HEK293 (cell line): Measurements from ENCODE around the gene CLASP1.
A peak's percentile ranks its signal among the peaks of the same experiment; 100 is the strongest.
"Not testable (repeated sequence)": the region's sequence is repeated elsewhere in the genome, so short reads cannot be mapped to it uniquely, and the experiment has no call there.

Experiments
- CTCF ChIA-PET: fragments of 350-600 bp; formaldehyde crosslinking; extraction: SDS; loops from one replicate; lab custom pipeline; 2021; ENCODE audit warnings: antibody characterized with exemption; lab: Yijun Ruan, JAX
- POLR2A ChIA-PET: fragments of 300-600 bp; formaldehyde crosslinking; extraction: SDS; loops from one replicate; lab custom pipeline; 2020; ENCODE audit warnings: antibody characterized with exemption, inconsistent platforms; lab: Yijun Ruan, JAX
- H3K27ac ChIP-seq: fragments of 200-500 bp; sonication (Bioruptor generic); 2 replicates; pipeline ENCODE4 v1.5.1; 2014; ENCODE audit warnings: low read depth, low read length, control low read depth, inconsistent platforms; ENCODE audit errors: extremely low read depth
- H3K36me3 ChIP-seq, 2 experiments: fragments of 200-500 bp in 1 of 2; sonication (Bioruptor generic) in 1 of 2; 1 replicate in 1 of 2; 2 replicates in 1 of 2; pipeline ENCODE4 v1.5.1; 2014 to 2017; ENCODE audit warnings: inconsistent platforms in 2 of 2, low read length in 2 of 2; ENCODE audit not compliant: control insufficient read depth in 2 of 2, insufficient read depth in 1 of 2
- H3K4me1 ChIP-seq: fragments of 200-500 bp; sonication (Bioruptor generic); 2 replicates; pipeline ENCODE4 v1.5.1; 2014; ENCODE audit warnings: mild to moderate bottlenecking, low read length, inconsistent platforms; ENCODE audit not compliant: control insufficient read depth, insufficient read depth
- H3K4me3 ChIP-seq: 2 replicates; pipeline ENCODE4 v1.5.1; 2011; ENCODE audit warnings: low read depth, mild to moderate bottlenecking, control low read depth, low read length, moderate library complexity
- H3K9me3 ChIP-seq: fragments of 200-500 bp; sonication (Bioruptor generic); 2 replicates; pipeline ENCODE4 v1.5.1; 2014; ENCODE audit warnings: low read depth, low read length, inconsistent platforms; ENCODE audit not compliant: control insufficient read depth, insufficient read depth
- EGR2 ChIP-seq: fragments of 450-650 bp; formaldehyde crosslinking; IDR thresholded peaks from 2 replicates; pipeline ENCODE4 v1.5.1; 2016; ENCODE audit warnings: low read depth, missing biosample characterization, missing genetic modification characterization
- KLF7 ChIP-seq: fragments of 450-650 bp; formaldehyde crosslinking; IDR thresholded peaks from 2 replicates; pipeline ENCODE4 v1.5.1; 2016; ENCODE audit warnings: missing biosample characterization, missing genetic modification characterization, borderline replicate concordance
- OSR2 ChIP-seq: fragments of 450-650 bp; formaldehyde crosslinking; IDR thresholded peaks from 2 replicates; pipeline ENCODE4 v1.5.1; 2016; ENCODE audit warnings: missing biosample characterization, missing genetic modification characterization
- OVOL3 ChIP-seq: fragments of 450-650 bp; formaldehyde crosslinking; IDR thresholded peaks from 2 replicates; pipeline ENCODE4 v1.5.1; 2016; ENCODE audit warnings: missing biosample characterization, missing genetic modification characterization
- SP3 ChIP-seq: fragments of 450-650 bp; formaldehyde crosslinking; IDR thresholded peaks from 2 replicates; pipeline ENCODE4 v1.5.1; 2016; ENCODE audit warnings: missing biosample characterization, missing genetic modification characterization
- ZBTB1 ChIP-seq: fragments of 450-650 bp; formaldehyde crosslinking; IDR thresholded peaks from 2 replicates; pipeline ENCODE4 v1.5.1; 2016; ENCODE audit warnings: missing biosample characterization, missing genetic modification characterization
- ZNF133 ChIP-seq: fragments of 450-650 bp; formaldehyde crosslinking; IDR thresholded peaks from 2 replicates; pipeline ENCODE4 v1.5.1; 2016; ENCODE audit warnings: missing biosample characterization, missing genetic modification characterization
- ZNF366 ChIP-seq: fragments of 450-650 bp; formaldehyde crosslinking; conservative IDR thresholded peaks from 2 replicates; pipeline ENCODE4 v1.5.1; 2016; ENCODE audit warnings: missing biosample characterization, missing genetic modification characterization
- ZNF513 ChIP-seq: fragments of 450-650 bp; IDR thresholded peaks from 2 replicates; pipeline ENCODE4 v1.5.1; 2018; ENCODE audit warnings: missing biosample characterization, missing genetic modification characterization
- ZNF521 ChIP-seq: fragments of 450-650 bp; formaldehyde crosslinking; IDR thresholded peaks from 2 replicates; pipeline ENCODE4 v1.5.1; 2017; ENCODE audit warnings: missing biosample characterization, mild to moderate bottlenecking, missing genetic modification characterization
- ZNF664 ChIP-seq: fragments of 450-650 bp; formaldehyde crosslinking; IDR thresholded peaks from 2 replicates; pipeline ENCODE4 v1.5.1; 2016; ENCODE audit warnings: missing biosample characterization, missing genetic modification characterization
- ZSCAN5A ChIP-seq: fragments of 450-650 bp; formaldehyde crosslinking; IDR thresholded peaks from 2 replicates; pipeline ENCODE4 v1.5.1; 2016; ENCODE audit warnings: missing biosample characterization, missing genetic modification characterization
- TF ChIP-seq, protein P1 (sequence below): fragments of 450-650 bp; formaldehyde crosslinking; IDR thresholded peaks from 2 replicates; pipeline ENCODE4 v1.5.1; 2017; ENCODE audit warnings: missing biosample characterization, missing genetic modification characterization
- TF ChIP-seq, protein P2 (sequence below): fragments of 450-650 bp; formaldehyde crosslinking; IDR thresholded peaks from 2 replicates; pipeline ENCODE4 v1.5.1; 2016; ENCODE audit warnings: missing biosample characterization, missing genetic modification characterization

The CLASP1 gene

DNA sequence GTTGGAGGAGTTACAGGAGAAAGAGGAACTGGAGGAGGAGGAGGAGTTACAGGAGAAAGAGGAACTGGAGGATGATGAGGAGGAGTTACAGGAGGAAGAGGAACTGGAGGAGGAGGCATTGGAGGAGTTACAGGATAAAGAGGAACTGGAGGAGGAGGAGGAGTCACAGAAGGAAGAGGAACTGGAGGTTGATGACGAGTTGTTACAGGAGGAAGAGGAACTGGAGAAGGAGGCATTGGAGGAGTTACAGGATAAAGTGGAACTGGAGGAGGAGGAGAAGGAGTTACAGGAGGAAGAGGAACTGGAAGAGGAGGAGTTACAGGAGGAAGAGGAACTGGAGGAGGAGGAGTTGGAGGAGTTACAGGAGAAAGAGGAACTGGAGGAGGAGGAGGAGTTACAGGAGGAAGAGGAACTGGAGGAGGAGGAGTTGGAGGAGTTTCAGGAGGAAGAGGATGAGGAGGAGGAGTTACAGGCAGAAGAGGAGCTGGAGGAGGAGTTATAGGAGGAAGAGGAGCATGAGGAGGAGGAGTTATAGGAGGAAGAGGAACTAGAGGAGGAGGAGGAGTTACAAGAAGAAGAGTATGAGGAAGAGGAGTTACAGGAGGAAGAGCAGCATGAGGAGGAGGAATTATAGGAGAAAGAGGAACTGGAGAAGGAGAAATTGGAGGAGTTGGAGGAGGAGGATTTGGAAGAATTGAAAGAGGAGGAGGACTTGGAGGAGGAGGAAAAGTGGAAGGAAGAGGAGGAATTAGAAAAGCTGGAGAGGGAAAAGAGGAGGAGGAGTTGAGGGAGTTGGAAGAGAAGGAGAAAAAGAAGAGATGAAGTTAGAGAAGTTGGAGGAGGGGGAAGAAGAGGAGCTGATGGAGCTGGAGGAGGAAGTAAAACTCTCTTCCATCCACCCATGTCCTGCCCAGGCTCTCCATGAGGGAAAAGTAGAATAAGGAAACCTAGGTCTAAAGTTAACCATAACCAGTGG, 37.2 kb downstream of the CLASP1 start:
- CTCF ChIA-PET = no interaction called here
- Histone ChIP-seq H3K4me1 (0 out of 2 replicates have a peak, but pooled peaks cover 3% of the 10 kb centered on the region), H3K36me3 (no peaks in the 10 kb centered on the region; a peak in 1 of 3 replicates), H3K4me3 (no peak overlapping the region), H3K27ac (no peak overlapping the region), H3K9me3 (no peaks in the 10 kb centered on the region)
- POLR2A ChIA-PET = no interaction called here
- TF ChIP-seq ZNF133 (tag by site-specific recombination) = no peak
- TF ChIP-seq ZNF521 (tag by site-specific recombination) = no peak
- no peak for TF ChIP-seq ZNF664 (tag by site-specific recombination)
- TF ChIP-seq, protein P1, sequence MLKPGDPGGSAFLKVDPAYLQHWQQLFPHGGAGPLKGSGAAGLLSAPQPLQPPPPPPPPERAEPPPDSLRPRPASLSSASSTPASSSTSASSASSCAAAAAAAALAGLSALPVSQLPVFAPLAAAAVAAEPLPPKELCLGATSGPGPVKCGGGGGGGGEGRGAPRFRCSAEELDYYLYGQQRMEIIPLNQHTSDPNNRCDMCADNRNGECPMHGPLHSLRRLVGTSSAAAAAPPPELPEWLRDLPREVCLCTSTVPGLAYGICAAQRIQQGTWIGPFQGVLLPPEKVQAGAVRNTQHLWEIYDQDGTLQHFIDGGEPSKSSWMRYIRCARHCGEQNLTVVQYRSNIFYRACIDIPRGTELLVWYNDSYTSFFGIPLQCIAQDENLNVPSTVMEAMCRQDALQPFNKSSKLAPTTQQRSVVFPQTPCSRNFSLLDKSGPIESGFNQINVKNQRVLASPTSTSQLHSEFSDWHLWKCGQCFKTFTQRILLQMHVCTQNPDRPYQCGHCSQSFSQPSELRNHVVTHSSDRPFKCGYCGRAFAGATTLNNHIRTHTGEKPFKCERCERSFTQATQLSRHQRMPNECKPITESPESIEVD (tag by site-specific recombination) = no peak
- TF ChIP-seq SP3 (tag by site-specific recombination) = peak; percentile 33
- TF ChIP-seq ZSCAN5A = 0 out of 2 replicates have a peak, but pooled peaks have one; percentile 19
- TF ChIP-seq ZBTB1 (tag by site-specific recombination) = no peak
- TF ChIP-seq OVOL3 (tag by site-specific recombination) = no peak
- peak; percentile 86 for TF ChIP-seq ZNF513 (tag by site-specific recombination)
- no peak for TF ChIP-seq KLF7 (tag by site-specific recombination)
- no peak for TF ChIP-seq OSR2 (tag by site-specific recombination)
- TF ChIP-seq ZNF366 (tag by site-specific recombination) = 0 out of 2 replicates have a peak, but pooled peaks have one; percentile 35
- TF ChIP-seq, protein P2, sequence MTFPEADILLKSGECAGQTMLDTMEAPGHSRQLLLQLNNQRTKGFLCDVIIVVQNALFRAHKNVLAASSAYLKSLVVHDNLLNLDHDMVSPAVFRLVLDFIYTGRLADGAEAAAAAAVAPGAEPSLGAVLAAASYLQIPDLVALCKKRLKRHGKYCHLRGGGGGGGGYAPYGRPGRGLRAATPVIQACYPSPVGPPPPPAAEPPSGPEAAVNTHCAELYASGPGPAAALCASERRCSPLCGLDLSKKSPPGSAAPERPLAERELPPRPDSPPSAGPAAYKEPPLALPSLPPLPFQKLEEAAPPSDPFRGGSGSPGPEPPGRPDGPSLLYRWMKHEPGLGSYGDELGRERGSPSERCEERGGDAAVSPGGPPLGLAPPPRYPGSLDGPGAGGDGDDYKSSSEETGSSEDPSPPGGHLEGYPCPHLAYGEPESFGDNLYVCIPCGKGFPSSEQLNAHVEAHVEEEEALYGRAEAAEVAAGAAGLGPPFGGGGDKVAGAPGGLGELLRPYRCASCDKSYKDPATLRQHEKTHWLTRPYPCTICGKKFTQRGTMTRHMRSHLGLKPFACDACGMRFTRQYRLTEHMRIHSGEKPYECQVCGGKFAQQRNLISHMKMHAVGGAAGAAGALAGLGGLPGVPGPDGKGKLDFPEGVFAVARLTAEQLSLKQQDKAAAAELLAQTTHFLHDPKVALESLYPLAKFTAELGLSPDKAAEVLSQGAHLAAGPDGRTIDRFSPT = no peak
- peak; percentile 23; the same call in 1 of the 2 replicates for TF ChIP-seq EGR2 (tag by site-specific recombination)
- TF ChIP-seq, all 188 proteins: peak for 5

- H3K36me3 ChIP-seq, CTCF ChIA-PET, H3K4me3 ChIP-seq, H3K9me3 ChIP-seq, H3K4me1 ChIP-seq, H3K27ac ChIP-seq: not testable (repeated sequence)
- POLR2A ChIA-PET = interaction anchor here (1.0 kb wide), 1 partner anchor 32 kb away, joined by 3 read pairs; no protein-coding TSS in a partner anchor
Measured at GRCh38 chr2:121611048-121611649, 38.1 kb downstream of the CLASP1 start.
